HG02763 (cell line): ENCODE results near the gene TRIM66.

Experiments
- ATAC-seq: cut with Tn5 transposase; IDR thresholded peaks from one replicate; pipeline ENCODE4 v1.9.1; 2021; ENCODE audit warnings: mild to moderate bottlenecking, moderate library complexity; ENCODE audit not compliant: unreplicated experiment

Gene TRIM66

DNA sequence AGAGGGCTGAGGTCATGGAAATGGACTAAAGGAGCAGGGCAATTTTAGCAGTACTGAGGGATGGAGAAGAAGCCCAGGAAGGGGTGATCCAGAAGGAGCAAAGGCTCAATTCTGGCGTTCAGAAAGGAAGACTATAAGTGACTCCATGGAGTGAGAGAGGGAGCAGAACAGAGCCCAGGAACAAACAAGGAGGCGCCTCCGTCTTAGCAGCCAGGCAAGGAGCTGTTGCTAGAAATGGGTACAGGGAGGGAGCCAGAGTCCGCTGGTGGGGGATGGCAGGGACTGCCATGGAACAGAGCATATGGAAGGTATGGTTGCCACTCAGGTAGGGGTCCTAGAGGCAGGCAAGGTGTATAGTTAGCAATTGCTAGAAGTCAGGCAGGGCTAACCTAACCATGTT lies 68.0 kb downstream of the TRIM66 start:
- no peak for ATAC-seq

- no peak for ATAC-seq
Measured at GRCh38 chr11:8613036-8613435, 69.4 kb downstream of the TRIM66 start.

DNA sequence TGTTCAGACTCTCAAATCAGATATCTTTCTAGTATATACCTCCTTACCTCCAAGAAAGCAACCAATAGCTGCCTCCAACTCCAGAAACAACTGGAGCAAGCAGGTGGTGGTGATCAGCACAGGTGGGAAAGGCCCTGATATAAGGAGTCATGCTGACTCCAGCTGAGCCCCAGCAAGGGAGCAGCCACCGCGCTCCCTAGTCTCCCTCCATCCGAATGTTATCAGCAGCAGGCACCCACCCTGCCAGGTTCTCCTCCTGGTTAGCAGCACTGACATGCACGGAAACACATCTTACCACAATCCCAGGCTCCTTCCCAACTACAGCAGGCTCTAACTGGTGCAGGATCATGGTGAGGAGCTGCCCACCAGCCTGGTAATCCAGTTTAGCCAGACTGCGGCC lies 69.9 kb downstream of the TRIM66 start:
- no peak for ATAC-seq

- ATAC-seq = no peak
Measured at GRCh38 chr11:8610532-8611116, 71.8 kb downstream of the TRIM66 start.

GRCh38 chr11:8608652-8609051 lies 73.8 kb downstream of the TRIM66 start:
- no peak for ATAC-seq

GRCh38 chr11:8605971-8606563 lies 76.4 kb downstream of the TRIM66 start:
- no peak for ATAC-seq

- ATAC-seq = peak; percentile 64
Measured at GRCh38 chr11:8604078-8604723, 78.3 kb downstream of the TRIM66 start.

- ATAC-seq = no peak
Measured at GRCh38 chr11:8603696-8604077, 78.8 kb downstream of the TRIM66 start.

- no peak for ATAC-seq
Measured at GRCh38 chr11:8601376-8602133, 80.9 kb downstream of the TRIM66 start.

DNA sequence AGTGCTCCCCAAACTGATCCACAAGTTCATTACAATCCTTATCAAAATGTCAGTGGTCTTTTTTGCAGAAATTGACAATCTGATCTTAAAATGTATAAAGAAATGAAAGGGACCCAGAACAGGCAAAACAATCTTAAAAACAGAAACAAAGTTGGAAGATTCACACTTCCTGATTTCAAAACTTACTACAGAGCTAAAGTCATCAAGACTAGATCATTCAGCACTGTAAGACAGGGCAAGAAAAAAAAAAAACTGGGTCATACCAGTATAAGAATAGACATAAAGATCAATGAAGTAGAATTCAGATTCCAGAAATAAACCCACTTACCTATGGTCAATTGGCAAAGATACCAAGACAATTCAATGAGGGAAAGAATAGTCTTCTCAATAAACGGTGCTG lies 84.0 kb downstream of the TRIM66 start:
- no peak for ATAC-seq

- ATAC-seq = no peak
Measured at GRCh38 chr11:8597182-8597581, 85.3 kb downstream of the TRIM66 start.

- ATAC-seq = no peak
Measured at GRCh38 chr11:8596504-8597046, 85.9 kb downstream of the TRIM66 start.

DNA sequence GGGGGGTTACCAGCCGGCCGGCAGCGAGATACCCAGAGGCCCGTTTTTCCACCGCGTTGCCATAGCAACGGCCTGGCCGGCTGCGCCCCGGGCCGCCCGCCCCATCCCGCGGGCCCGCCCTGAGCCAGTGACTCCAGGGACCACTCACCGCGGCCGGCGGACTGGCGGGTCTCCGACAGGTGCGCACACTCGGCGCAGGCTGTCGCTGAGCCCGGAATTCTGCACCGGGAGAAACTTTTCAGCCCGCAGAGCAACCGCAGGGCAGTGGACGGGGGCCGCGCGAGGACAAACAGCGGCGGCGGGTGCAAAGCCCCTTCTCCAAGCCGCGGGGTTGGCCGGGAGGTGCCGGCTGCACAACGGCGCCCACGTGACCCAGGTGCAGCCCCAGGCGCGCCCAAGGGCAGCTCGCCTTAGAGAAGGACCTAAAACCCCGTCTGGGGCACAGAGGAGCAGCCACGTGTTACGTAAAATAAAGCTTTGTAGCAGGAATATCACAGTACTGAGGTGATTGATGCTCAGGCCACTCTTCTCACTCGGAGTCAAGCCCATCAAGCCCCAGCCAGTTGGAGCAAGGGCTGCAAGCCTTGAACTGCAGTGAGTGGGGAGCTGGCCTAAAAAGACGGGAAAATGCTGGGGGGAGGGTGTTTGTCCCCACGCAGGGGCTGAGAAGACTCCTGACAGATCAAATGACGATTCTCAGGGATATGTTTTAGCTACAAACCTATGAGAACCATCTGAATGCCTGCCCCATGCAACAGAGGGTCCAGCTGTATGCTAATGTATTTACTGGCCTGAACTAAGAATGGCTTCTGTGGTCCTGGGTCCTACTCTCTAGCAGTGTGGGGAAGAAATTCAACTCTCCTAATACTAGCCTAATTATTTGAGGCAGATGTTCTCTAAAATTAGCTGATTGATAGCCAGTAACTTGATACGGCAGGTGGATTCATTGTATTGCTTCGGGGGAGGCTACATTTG lies 88.2 kb downstream of the TRIM66 start, which contains the start of gene STK33:
Gene STK33 (minus strand): TSS at position 294 of the 975 bp plus-strand sequence. CDS start 119,323 bp downstream, outside the sequence.
- ATAC-seq = peak; percentile 92

- ATAC-seq = peak; percentile 23
Measured at GRCh38 chr11:8593455-8593854, 89.0 kb downstream of the TRIM66 start.

DNA sequence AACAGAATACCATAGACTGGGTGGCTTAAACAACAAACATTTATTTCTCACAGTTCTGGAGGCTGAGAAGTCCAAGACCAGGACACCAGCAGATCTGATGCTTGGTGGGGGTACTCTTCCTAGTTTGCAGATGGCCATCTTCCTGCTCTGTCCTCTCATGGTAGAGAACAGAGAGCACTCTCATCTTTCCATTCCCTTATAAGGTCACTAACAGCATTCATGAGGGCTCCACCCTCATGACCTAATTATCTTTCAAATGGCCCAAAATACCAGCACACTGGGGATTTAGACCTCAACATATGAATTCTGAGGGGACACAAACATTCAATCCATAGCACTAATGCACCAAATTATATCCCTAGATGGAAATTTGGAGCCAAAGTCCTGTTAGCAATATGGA lies 94.5 kb downstream of the TRIM66 start:
- ATAC-seq = no peak

DNA sequence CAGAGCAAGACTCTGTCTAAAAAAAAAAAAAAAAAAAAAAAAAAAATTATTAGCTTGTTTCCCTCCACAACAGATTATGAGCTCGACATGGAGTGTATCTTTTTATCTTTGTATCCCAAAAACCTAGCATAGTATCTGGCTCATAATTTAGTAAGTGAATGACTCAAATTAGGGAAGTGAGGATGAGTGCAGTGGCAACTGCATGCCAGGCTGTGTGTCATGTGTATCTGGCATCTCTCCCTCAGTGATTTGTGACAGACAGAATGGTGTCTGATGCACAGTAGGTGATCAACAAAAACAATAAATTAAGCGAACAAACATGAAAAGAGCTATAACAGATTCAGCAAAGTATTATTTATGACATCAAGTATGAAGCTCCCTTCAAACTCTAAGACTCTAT lies 95.7 kb downstream of the TRIM66 start:
- no peak for ATAC-seq

GRCh38 chr11:8586184-8586583 lies 96.3 kb downstream of the TRIM66 start:
- ATAC-seq = no peak

- ATAC-seq = no peak
Measured at GRCh38 chr11:8584511-8584910, 98.0 kb downstream of the TRIM66 start.

DNA sequence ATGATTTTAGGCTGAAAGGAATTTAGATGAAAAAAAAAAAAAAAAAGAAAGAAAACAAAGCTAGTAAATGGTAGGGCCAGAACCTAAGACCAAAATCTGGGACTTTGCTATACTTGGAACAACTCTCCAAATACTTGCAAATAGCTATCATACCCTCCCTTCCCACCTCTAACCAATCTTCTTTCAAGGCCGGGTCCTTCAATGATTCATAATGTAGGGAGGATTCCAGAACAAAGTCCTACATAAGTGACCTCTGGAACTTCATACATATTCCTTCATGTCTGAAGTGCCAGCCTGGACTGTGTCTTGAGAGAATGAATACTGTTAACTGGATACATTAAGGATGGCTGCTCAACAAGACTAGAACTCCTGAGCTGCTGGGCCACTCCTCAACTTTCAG lies 98.4 kb downstream of the TRIM66 start:
- ATAC-seq = no peak

DNA sequence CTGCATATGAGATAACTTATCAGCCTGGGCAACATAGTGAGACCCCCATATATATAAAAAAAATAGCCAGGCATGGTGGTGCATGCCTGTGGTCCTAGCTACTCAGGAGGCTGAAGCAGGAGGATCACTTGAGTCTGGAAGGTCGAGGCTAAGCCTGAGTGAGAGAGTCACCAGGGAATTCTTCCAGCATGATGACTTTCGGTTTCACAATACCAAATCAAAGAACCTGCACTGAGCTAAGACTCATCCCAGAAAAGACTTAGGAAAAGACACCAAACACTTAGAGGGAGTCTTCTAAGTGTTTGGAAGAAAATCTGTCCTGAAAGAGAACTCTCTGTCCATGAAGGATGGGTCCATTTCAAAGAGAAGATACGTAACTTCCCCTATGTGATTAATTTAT lies 101.2 kb downstream of the TRIM66 start:
- no peak for ATAC-seq
